NT2/D1 (cell line): ENCODE results near the gene PAOX.

ENCODE experiments used
- YY1 ChIP-seq: IDR thresholded peaks from 2 replicates; pipeline ENCODE4 v1.6.1; 2011; ENCODE audit not compliant: insufficient read length, insufficient read depth
- ZNF274 ChIP-seq: IDR thresholded peaks from 2 replicates; pipeline ENCODE4 v1.6.1; 2011; ENCODE audit warnings: mild to moderate bottlenecking, low read depth, low read length

DNA sequence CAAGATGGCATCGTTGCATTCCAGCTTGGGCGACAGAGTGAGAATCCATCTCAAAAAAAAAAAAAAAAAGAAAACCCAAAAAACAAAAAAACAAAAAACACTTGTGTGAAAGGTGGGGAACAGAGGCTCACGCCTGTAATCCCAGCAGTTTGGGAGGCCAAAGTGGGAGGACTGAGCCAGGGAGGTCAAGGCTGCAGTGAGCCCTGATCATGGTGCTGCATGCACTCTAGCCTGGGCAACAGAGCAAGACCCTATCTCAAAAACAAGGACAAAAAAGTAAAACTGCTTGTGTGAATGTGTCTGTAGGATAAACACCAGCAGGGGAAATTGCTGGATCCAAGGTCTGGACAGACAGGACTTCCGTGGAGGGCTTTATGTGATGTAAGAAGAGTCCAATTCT, 4.5 kb downstream of the PAOX start:
- TF ChIP-seq YY1 (no peak), ZNF274 (no peak)
